GM21360 (cell line): ENCODE measurements around the gene XAF1.
"Not testable (repeated sequence)": the region's sequence is repeated elsewhere in the genome, so short reads cannot be mapped to it uniquely, and the experiment has no call there.

Experiments
- ATAC-seq: cut with Tn5 transposase; IDR thresholded peaks from one replicate; pipeline ENCODE4 v1.9.1; 2021; ENCODE audit warnings: mild to moderate bottlenecking, moderate library complexity; ENCODE audit not compliant: unreplicated experiment

Gene XAF1

DNA sequence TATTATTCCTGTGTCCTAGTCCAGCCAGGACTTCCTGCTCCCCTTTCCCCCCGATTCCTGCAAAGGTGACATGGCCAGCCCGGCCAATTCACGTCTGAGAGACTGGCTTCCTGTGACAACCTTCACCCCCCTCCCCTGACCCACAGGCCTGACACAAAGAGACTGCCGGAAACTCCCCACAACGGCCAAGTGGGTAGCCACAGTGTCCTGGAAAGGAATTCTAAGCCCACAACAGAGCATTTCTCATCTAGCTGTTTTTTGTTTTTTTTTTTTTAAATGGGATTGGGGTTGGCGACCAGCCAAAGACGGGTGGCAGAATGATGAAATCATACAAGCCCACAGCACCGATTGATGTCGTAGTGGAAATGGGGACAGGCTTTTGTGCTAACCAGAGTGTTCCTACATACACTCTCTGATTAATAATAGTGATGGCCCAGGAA, 2.8 kb upstream of the XAF1 start:
- no peak for ATAC-seq

DNA sequence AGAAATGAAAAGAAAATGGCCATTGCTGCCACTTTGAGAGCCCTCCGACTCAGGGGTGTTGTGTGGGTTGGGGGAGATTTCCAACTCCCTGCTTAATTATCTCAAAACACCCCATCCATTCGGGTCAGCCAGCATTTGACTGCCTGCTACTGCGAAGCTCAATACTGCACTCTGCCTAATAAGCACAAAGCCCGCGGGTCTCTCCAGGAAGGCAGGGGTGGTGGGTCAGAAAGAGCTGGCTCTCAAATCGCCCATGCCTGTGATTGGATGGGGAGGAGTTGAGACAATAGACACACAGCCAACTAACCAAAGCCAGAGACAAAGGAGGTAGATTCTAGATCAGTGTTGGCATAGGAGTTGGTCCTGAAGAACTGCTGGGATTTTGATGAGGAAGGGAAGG, 2.3 kb upstream of the XAF1 start:
- no peak for ATAC-seq

DNA sequence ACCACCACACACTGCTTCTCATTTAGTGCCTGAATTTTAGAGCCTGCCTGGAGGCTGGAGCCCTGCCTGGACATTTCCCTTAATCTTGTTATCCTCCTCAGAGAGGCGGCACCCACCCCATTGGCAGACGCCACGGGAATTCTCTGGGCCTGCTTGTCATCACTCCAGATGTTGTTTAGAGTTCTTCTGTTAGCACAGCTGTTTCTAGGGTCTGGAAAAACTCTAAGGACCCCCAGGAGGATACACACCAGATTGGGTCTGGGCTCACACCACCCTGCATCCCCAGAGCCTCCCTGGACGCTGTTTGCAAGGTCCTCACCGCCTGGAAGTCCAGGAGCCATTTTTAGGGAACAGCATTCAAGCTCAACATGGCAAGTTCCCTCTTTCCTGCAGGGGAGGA, 565 bp upstream of the XAF1 start:
- ATAC-seq = no peak

DNA sequence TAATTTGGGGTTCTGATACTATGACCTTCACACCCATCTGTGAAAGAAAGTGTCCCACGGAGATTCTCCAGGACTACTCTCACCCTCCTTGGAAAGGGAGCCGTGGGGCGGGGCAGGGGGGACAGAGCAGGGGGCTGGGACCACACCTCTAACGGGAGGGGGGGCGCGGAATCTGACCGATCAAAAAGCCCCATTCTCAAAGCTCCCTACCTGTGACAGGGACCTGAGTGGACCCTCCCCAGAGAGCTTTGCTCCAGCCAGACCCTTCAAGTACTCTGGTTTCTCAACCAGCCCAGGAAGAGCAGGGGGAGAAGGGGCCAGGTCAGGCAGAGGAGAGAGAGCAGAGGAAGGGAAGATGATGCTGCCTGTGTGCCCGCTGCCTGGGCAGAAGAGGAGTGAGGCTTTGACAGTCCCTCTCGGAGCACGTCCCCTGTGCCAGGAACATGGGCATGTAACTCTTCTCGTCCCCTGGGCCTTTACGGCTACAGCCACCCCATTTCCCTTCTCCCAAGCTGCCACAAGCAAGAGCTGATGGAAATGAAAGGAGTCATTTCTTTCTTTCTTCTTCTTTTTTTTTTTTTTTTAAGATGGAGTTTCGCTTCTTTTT, 682 bp downstream of the XAF1 start:
- ATAC-seq = no peak

DNA sequence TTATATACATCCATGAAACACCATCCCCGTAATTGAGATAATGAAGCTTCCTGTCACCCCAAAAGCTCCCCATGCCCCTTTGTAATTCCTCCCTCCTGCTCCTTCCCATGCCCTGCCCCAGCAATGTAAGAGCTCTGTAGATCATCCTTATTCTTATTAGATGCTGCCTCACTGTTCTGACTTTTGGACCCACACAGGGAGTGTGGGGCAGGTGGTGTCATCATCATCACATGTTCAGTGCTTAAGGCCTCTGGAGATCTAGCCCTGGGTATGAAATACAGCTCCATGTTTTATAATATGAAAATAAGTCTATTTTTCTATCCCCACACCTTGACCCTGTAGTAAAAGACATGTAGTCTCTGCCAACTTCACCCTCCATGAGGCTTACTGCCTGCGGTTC, 1.9 kb downstream of the XAF1 start:
- no peak for ATAC-seq

DNA sequence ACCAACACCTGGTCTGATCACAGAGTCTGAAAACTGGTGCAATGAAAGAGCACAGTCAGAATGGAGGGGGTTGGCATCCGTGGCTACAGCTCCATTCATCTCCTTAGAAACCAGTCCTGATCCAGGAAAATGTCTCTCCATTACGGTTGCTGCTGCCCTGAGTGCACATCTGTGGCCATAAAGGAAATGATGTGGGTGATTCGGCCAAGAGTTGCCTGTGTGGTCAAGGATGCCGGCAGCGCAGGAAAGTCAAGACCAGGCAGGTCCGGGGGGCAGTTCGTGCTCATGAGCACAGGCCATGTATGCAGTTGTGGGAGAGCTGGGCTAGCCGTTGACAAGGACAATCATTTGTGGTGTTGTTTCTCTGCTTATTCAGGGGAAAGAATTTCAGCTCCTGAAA, 5.9 kb downstream of the XAF1 start:
- no peak for ATAC-seq

DNA sequence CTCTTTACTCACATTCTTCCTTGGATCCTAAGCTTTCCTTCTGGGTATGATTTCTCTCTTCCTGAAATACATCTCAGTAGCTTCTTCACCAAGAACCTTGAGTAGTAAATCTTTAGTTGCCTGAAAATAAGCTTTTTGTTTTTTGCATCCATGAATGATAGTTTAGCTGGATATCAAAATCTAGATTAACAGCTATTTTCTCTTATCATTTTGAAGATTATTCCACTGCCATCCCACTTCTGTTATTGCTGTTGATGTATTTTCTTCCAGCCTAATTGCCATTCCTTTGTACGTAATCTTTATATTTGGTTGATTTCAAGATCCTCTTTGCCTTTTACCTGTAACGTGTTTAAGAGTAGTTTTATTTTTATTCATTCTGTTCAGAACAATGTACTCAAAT, 12.6 kb downstream of the XAF1 start:
- ATAC-seq = no peak

DNA sequence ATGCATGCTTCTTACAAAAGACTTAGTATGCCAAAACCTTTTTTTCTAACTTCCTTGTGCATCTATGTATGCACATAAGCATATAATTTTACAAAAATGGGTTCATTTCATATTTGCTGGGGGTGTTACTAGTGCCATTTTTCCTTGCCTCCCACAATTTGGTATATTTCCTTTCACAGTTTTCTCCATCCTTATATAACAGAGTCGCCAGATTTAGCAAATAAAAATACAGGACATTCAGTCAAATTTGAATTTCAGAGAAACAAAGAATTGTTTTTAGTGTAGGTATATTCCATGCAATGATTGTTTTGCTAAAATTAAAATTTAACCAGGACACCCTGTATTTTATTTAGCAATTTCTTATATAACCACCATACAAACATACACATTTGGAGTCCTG, 16.2 kb downstream of the XAF1 start:
- no peak for ATAC-seq

DNA sequence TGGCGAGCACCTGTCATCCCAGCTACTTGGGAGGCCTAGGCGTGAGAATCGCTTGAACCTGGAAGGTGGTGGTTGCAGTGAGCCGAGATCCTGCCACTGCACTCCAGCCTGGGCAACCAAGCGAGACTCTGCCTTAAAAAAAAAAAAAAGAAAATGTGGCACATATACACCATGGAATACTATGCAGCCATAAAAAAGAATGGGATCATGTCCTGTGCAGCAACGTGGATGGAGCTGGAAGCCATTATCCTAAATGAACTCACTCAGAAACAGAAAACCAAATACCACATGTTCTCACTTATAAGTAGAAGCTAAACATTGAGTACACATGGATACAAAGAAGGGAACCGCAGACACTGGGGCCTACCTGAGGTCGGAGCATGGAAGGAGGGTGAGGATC, 19.1 kb downstream of the XAF1 start:
- not testable (repeated sequence) for ATAC-seq

DNA sequence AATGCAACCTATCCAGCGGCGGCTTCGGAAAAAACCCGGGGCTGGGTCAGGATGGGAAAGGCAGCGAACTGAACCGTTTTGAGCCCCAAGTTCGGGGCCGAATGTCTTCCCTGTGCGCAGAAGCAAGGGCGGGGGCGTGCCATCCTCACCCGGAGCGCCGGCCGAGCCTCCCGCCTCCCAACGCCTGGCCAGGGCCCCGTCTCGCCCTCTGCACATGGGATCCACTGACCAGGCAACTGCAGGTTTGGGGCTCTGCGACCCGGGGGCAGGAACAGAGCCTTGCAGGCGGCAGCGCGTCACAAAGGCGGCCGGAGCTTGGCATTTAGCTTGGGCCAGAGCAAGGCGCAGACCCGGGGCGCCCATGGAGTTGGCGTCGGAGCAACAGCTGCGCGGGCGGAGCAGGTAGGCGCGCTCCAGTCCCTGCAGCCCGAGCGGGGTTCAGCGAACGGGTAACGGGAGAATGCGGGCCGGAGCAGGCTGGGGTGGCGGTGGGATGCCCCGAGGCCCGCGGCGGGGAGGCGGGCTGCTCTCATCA, 20.1 kb downstream of the XAF1 start, which contains the start of gene FBXO39:
FBXO39 (plus strand) TSS at position 345 of the 535 bp plus-strand sequence. CDS start 3,654 bp downstream, outside the sequence.
- ATAC-seq = no peak

DNA sequence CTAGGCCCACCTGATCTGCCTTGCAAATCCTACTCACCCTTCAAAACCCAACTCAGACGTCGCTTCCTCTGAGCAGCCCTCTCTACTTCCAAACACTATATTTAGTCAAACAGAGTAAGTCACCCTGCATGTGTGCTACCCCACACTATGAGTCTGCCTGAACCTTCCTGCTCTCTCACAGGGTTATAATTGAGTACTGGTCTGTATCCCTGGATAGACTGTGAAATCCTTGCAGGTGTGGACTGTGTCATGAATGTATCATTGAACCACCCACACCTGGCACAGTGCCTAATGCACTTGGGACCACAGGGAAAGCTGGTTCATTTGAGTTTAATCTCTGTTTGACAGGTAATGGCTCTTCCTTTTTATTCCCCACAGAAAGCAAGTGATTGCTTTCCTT, 23.6 kb downstream of the XAF1 start:
- no peak for ATAC-seq

DNA sequence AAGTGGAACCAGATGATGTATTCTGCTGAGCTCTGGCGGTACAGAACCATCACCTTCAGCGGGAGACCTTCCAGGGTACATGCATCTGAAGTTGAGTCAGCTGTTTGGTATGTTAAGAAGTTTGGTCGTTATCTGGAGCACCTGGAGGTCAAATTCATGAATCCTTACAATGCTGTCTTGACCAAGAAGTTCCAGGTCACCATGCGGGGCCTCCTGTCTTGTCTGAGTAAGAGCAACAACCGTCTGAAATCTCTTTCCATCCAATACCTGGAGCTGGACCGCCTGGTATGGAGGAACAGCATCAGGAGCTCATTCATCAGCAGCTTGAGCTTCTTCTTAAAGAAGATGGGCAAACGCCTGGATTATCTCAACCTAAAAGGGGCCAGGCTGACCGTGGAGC, 24.2 kb downstream of the XAF1 start:
- no peak for ATAC-seq

DNA sequence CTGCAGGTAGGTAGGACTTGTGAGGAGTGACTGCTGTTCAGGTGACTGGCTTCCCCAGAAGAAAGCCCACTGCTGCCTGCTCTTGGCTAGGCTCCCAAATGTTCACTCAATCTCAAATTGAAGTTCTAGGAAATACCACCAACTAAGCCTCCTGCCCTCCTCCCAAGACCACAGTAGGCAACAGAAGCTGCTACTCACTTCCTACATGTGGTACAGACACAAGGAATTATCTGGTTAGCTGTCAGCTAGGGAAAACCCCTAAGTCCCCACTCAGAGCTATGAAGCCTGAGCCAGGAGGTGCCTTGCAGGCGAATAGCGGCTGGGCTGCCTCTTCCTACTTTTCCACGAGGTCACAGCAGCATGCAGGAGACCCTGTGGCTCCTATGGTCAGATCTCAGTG, 25.0 kb downstream of the XAF1 start:
- no peak for ATAC-seq

DNA sequence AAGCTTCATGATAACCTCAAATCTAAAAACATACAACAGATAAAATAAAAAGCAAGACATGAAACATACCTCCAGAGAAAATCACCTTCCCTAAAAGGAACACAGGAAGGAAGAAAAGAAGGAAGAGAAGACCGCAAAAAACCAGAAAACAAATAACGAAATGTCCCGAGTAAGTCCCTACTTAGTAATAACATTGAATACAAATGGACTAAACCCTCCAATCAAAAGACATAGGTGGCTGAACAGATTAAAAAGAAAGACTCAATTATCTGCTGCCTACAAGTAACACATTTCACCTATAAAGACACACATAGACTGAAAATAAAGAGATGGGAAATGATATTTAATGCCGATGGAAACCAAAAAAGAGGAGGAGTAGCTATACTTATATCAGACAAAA, 26.4 kb downstream of the XAF1 start:
- ATAC-seq = no peak

DNA sequence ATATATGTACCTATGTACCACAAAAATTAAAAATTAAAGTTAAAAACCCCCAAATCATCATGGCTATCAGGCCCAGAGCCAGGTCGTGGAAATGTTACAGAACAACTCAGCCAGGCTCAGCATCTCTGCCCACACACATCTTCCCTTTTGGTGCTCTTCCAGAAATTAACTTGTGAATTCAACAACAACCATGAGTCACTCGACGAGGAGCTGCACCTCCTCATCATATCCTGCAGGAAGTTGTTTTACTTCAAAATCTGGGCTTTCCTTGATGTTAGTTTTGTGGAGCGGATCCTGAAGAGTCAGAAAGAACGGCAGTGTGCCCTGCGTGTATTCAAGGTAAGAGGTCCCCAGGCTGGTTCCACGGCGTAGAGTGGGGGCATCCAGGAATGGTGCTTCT, 30.8 kb downstream of the XAF1 start:
- no peak for ATAC-seq

DNA sequence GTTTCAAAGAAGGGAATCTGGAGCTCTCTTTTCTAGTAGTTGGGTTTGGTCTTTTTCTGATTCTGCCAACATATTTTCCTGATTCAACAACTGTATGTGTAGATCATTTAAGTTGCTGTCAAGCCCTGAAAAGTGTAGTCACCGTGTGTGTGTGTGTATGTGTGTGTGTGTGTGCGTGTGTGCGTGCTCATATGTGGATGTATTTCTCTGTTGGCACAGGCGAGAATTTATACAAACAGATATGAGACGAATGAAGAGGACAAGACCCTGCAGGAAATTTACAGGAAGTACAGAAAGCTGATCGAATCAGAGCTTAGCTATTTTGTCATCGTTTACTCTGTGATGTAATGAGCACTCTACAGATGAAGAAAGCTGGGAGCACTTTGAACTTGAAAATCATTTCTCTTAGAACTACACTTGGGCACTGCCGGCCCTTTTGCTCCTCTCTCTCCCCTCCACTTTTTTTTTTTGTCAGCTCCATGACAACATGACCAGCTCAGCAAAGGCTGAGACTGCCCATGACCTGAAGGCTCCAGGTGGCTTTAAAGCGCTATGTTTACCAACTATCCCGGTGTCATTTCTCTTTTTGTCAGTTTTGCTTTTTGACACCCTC, 31.3 kb downstream of the XAF1 start:
- ATAC-seq = no peak

DNA sequence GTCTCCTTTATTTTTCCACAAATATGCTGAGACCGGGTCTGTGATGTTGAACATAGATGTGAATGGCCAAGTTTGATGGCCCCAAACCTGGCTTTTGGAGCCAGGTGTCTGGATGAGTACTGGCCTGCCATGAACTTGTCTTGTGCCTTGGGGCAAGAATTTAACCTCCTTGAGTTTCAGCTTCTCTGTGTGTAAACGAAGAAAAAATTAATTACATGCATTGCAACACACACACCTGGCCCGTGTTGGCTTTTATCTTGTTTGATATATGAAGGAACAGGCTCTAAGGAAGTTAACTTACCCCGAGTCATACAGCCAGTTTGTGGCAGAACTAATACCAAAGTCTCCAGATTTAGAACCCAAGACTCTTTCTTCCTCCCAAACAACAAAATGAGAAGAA, 33.3 kb downstream of the XAF1 start:
- no peak for ATAC-seq

DNA sequence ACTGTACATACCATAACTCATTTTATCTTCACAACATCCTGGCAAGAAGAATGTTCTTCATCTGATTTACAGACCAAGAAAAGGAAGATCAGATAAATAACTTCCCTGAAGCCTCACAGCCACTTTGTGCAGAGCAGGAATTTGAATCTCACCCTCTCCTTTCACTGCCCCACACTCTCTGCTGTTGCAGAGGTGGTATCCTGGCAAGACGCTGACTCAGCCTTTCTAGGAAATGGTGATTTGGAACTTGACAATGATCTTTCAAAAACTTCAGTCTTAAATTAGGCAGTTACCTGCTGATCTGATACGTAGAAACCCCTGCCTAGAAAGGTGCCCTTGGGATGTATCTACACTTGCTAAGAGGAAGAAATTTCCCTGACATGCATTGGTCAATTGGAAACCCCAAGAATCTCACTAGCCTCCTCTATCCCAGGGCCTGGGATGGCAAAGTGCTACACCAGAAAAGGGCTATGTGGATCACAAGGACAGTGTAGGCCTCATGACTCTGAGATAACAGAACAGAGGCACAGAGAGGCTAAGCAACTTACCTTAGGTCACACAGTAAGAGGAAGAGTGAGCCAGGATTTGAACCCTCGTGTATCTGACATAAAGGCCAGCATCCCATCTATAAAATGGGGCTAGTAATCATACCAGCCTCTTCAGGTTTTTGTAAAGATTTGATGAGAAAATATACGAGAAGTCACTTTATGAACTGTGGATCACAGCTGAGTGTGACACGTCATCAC, 38.1 kb downstream of the XAF1 start:
- no peak for ATAC-seq

DNA sequence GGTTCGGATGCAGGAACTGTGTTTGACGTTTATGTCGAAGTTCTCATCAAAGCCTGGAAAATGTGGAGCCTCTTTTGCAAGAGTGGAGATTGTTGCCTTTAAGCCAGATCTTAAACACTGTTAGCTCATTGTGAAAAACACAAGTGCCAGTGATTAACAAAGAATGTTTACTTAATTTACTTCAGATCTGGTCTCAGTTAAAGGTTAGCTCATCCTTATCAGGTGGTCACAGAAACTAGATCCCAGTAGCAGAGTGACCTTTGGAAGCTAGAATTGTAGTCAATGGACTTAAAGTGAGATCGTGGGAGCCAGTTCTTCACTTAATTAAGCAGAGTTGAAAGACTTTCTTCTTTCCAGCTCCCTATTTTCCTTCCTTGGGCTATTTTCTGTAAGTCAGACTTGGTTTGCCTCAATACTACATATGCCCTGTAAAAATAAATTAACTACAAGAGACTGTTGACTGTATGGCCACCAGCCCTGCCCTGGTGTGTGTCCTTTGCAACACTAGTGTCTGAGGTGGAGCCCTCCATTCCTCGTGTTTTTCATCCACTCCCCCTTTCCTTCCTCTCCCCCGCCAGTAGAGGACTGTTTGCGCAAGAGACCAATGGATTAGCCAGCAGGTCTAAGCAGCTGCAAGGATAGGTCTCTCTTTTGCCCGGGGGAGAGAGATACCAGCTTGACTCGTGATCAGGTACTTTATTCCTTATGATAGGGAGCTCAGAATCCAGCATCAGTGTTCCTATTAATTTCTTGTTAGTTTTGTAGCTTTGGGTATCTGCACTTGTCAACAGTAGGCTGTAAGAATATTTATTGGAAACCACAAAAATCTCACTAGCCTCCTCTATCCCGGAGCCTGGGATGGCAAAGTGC, 40.4 kb downstream of the XAF1 start:
- no peak for ATAC-seq

DNA sequence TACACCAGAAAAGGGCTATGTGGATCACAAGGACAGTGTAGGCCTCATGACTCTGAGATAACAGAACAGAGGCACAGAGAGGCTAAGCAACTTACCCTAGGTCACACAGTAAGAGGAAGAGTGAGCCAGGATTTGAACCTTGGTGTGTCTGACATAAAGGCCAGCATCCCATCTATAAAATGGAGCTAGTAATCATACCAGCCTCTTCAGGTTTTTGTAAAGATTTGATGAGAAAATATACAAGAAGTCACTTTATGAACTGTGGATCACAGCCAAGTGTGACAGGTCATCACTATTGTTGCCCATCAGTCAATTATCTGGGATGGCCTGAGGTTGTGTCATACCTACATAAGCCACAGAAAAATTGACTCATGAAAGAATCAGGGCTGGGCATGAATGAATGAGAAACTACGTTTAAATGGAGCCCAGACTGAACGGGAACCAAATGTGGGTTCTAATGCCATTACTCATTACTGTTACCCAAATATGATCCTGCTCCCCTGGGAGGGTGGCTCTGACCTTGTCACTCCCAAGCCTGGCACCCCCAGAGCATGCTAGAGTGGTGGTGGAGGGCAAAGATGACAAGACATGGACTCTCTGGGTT, 41.1 kb downstream of the XAF1 start:
- ATAC-seq = no peak
